ENCODE results near the gene SGSM2. TPM values are rescaled to one million over a fixed set of nuclear protein-coding genes. Genes with fewer than 3 reads are reported as not detected.

Gene SGSM2
- total and polyA plus RNA-seq, 2 of the 13 experiments (the other 11 are each of a cell fraction or from before 2014, with no cell fraction given): 30.4 to 51.3 TPM

DNA sequence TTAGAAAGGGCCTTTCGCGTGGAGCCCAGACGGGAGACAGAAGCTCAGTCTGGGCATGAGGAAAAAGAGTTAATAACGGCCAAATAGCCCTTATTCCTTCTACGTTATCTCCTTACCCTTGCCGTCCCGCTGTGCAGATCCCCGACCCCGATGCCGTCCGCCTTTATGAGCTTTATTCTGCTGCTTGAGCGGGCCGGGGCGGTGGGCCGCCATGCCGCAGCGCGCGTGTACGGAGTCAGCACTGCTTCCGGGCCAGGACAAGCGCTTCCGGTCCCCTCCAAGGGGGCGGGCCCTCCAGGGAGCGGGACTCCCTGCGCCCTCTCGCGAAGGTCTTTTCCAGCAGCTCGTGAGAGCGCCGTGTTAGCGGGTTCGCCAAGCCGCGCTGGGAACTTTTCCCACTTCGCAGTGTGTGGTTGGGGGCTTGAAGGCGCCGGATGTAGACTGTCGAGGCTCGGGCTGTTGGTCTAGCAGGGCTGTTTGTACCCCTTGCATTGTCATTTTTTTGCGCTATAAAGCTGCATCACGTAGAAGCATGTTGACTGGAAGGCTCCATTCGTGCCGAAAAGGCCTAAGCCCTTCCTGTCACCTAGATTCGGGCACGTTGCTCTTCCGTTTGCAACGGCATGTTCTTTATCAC is 968 bp upstream of the SGSM2 start, which contains the start of gene TSR1 (continued):
- TF ChIP-seq, protein P1, sequence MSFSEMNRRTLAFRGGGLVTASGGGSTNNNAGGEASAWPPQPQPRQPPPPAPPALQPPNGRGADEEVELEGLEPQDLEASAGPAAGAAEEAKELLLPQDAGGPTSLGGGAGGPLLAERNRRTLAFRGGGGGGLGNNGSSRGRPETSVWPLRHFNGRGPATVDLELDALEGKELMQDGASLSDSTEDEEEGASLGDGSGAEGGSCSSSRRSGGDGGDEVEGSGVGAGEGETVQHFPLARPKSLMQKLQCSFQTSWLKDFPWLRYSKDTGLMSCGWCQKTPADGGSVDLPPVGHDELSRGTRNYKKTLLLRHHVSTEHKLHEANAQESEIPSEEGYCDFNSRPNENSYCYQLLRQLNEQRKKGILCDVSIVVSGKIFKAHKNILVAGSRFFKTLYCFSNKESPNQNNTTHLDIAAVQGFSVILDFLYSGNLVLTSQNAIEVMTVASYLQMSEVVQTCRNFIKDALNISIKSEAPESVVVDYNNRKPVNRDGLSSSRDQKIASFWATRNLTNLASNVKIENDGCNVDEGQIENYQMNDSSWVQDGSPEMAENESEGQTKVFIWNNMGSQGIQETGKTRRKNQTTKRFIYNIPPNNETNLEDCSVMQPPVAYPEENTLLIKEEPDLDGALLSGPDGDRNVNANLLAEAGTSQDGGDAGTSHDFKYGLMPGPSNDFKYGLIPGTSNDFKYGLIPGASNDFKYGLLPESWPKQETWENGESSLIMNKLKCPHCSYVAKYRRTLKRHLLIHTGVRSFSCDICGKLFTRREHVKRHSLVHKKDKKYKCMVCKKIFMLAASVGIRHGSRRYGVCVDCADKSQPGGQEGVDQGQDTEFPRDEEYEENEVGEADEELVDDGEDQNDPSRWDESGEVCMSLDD (CRISPR knock-in tag; IDR thresholded peaks at IDR 0.05; ENCODE audit: borderline replicate concordance): peak; percentile 37; the same call in 1 of the 2 replicates
- peak; percentile 82 for TF ChIP-seq TMF1 (CRISPR knock-in tag; IDR thresholded peaks at IDR 0.05; ENCODE audit: low read depth)
- no peak for TF ChIP-seq RFX3 (CRISPR knock-in tag; IDR thresholded peaks at IDR 0.05)
- no peak for TF ChIP-seq TCF7L2 (IDR thresholded peaks at IDR 0.05; ENCODE audit: low read depth, low read length)
- no peak for TF ChIP-seq ZNF850 (CRISPR knock-in tag; conservative IDR thresholded peaks at IDR 0.05)
- TF ChIP-seq ZNF530 (CRISPR knock-in tag; IDR thresholded peaks at IDR 0.05; ENCODE audit: low read depth): no peak
- TF ChIP-seq, protein P2, sequence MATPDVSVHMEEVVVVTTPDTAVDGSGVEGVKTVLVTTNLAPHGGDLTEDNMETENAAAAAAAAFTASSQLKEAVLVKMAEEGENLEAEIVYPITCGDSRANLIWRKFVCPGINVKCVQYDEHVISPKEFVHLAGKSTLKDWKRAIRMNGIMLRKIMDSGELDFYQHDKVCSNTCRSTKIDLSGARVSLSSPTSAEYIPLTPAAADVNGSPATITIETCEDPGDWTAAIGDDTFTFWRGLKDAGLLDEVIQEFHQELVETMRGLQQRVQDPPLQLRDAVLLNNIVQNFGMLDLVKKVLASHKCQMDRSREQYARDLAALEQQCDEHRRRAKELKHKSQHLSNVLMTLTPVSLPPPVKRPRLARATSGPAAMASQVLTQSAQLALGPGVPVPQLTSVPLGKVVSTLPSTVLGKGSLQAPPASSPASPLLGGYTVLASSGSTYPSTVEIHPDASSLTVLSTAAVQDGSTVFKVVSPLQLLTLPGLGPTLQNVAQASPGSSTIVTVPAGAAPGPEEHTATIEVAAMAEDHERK (CRISPR knock-in tag; IDR thresholded peaks at IDR 0.05; ENCODE audit: low read depth): peak; percentile 47; the same call in 1 of the 2 replicates
- peak; percentile 84 for TF ChIP-seq MAZ (IDR thresholded peaks at IDR 0.05; ENCODE audit: borderline replicate concordance, low read depth, low read length)
- peak; percentile 66; the same call in 1 of the 2 replicates for TF ChIP-seq MAZ (CRISPR knock-in tag; IDR thresholded peaks at IDR 0.05; ENCODE audit: low read depth)
- TF ChIP-seq ZBTB42 (CRISPR knock-in tag; IDR thresholded peaks at IDR 0.05): peak; percentile 89; the same call in 1 of the 2 replicates
- TF ChIP-seq, protein P3, sequence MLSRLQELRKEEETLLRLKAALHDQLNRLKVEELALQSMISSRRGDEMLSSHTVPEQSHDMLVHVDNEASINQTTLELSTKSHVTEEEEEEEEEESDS (CRISPR knock-in tag; IDR thresholded peaks at IDR 0.05; ENCODE audit: borderline replicate concordance): 0 out of 2 replicates have a peak, but pooled peaks have one; percentile 66
- TF ChIP-seq MYC (CRISPR knock-in tag; IDR thresholded peaks at IDR 0.05; ENCODE audit: borderline replicate concordance): peak; percentile 99
- TF ChIP-seq ZNF569 (CRISPR knock-in tag; IDR thresholded peaks at IDR 0.05; ENCODE audit: borderline replicate concordance): 0 out of 2 replicates have a peak, but pooled peaks have one; percentile 47
- TF ChIP-seq KLF13 (CRISPR knock-in tag; IDR thresholded peaks at IDR 0.05): 0 out of 2 replicates have a peak, but pooled peaks have one; percentile 59
- peak; percentile 95 for TF ChIP-seq RBFOX2 (IDR thresholded peaks at IDR 0.05; ENCODE audit: low read depth, low read length)
- TF ChIP-seq, protein P4, sequence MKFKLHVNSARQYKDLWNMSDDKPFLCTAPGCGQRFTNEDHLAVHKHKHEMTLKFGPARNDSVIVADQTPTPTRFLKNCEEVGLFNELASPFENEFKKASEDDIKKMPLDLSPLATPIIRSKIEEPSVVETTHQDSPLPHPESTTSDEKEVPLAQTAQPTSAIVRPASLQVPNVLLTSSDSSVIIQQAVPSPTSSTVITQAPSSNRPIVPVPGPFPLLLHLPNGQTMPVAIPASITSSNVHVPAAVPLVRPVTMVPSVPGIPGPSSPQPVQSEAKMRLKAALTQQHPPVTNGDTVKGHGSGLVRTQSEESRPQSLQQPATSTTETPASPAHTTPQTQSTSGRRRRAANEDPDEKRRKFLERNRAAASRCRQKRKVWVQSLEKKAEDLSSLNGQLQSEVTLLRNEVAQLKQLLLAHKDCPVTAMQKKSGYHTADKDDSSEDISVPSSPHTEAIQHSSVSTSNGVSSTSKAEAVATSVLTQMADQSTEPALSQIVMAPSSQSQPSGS (CRISPR knock-in tag; IDR thresholded peaks at IDR 0.05): peak; percentile 55; the same call in 1 of the 2 replicates
- TF ChIP-seq HES4 (CRISPR knock-in tag; IDR thresholded peaks at IDR 0.05; ENCODE audit: borderline replicate concordance): peak; percentile 88
- no peak for TF ChIP-seq DNMT1 (CRISPR knock-in tag; IDR thresholded peaks at IDR 0.05)
- peak; percentile 74 for TF ChIP-seq ELF1 (CRISPR knock-in tag; IDR thresholded peaks at IDR 0.05)
- TF ChIP-seq SP5 (CRISPR knock-in tag; IDR thresholded peaks at IDR 0.05; ENCODE audit: borderline replicate concordance, low read depth): peak; percentile 71
- no peak for TF ChIP-seq ZNF121 (CRISPR knock-in tag; IDR thresholded peaks at IDR 0.05)
- peak; percentile 93 for TF ChIP-seq ZFY (CRISPR knock-in tag; IDR thresholded peaks at IDR 0.05)
- TF ChIP-seq ZNF775 (CRISPR knock-in tag; IDR thresholded peaks at IDR 0.05; ENCODE audit: borderline replicate concordance): no peak
- TF ChIP-seq RELA (CRISPR knock-in tag; IDR thresholded peaks at IDR 0.05): no peak
- TF ChIP-seq RARA (CRISPR knock-in tag; IDR thresholded peaks at IDR 0.05): no peak; the same call in 1 of the 2 replicates
- peak; percentile 82; the same call in 1 of the 2 replicates for TF ChIP-seq ZNF737 (CRISPR knock-in tag; IDR thresholded peaks at IDR 0.05; ENCODE audit: borderline replicate concordance)

Measured in HepG2 (cell line).